GM12873 (cell line): ENCODE results near the gene CHIC2.

Experiments used
- CTCF ChIP-seq: IDR thresholded peaks from 2 replicates; pipeline ENCODE4 v1.5.1; 2012; ENCODE audit warnings: low read depth, mild to moderate bottlenecking, moderate library complexity, low read length, control low read depth; ENCODE audit not compliant: insufficient read depth; ENCODE audit errors: missing control alignments

Gene CHIC2

GRCh38 chr4:53994382-53995102 lies 69.9 kb downstream of the CHIC2 start:
- no peak for TF ChIP-seq CTCF

- TF ChIP-seq CTCF, result no peak
Observed at GRCh38 chr4:53992785-53993184, 71.6 kb downstream of the CHIC2 start.

- TF ChIP-seq CTCF, result no peak
Observed at GRCh38 chr4:53991821-53992220, 72.6 kb downstream of the CHIC2 start.

GRCh38 chr4:53990641-53991040 lies 73.8 kb downstream of the CHIC2 start:
- no peak for TF ChIP-seq CTCF

- no peak for TF ChIP-seq CTCF
Observed at GRCh38 chr4:53987761-53988171, 76.6 kb downstream of the CHIC2 start.

GRCh38 chr4:53986062-53986461 lies 78.3 kb downstream of the CHIC2 start:
- TF ChIP-seq CTCF, result no peak

GRCh38 chr4:53981567-53981966 lies 82.8 kb downstream of the CHIC2 start:
- TF ChIP-seq CTCF, result no peak

GRCh38 chr4:53981066-53981465 lies 83.3 kb downstream of the CHIC2 start:
- no peak for TF ChIP-seq CTCF
